Heart left ventricle (tissue), 13 donors: Measurements from ENCODE around the gene DOCK3.

Experiments
- CTCF ChIP-seq, 12 donors: fragments of 200-600 bp; sonication (generic) in 4 of 12; IDR thresholded peaks; one replicate each; pipeline versions ENCODE4 v1.5.0 to v1.8.0; 2018 to 2022; ENCODE audit warnings: antibody characterized with exemption in 12 of 12, mild to moderate bottlenecking in 5 of 12
- POLR2A ChIP-seq, 2 donors: fragments of 450-650 bp; IDR thresholded peaks; one replicate each; pipeline ENCODE4 v1.6.1; 2017; ENCODE audit warnings: antibody characterized with exemption in 2 of 2, mild to moderate bottlenecking in 2 of 2, moderate library complexity in 2 of 2
- donor health status: ischemic (EF 13 %, LVEDD 7.1; RV severe dilation, severe dysfunction).
- donor health status: DM: no; HTN: yes; CAD: no.
- donor health status: DM: no; HTN: no; CAD: no.
- donor health status: ischemic (EF 25% LVEDD 6.9; RV normal size, moderate dysfunction).
- donor health status: ischemic (EF 25% LVEDD 5.7; RV mildly dilated, moderate dysfunction).
- donor health status: ischemic (EF 35%, LVEDD 5.7; RV mildly dilated, moderate dysfunction).
- donor health status: nonischemic (EF 11% LVEDD 7.7; RV severe dilation, severe dysfunction).
- donor health status: DM: yes; HTN: yes; CAD: no.
- donor health status: PGD.
- donor health status: ischemic (EF 29% LVEDD 5.4; RV normal size, mild dysfunction).
- donor health status: nonischemic (EF 23%, LVEDD 6.1; RV moderate dilation, normal function).

DNA sequence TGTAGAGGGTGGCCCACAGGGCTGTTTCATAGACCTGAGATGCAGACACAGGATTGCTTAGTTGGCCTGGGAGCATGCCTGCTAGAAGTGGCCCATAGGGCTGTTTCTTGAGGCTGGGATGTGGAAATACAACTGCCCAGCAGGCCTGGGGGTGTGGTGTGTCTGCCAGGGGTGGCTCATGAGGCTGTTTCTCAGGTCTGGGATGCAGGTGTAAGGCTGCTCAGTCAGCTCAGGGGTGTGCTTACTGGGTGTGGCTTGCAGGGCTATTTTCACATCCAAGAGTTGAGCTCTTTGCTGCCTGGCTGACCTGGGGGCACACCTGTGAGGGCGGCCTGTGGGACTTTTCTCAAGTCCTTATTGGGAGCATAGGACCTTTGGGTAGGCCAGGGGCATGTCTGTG is 131.3 kb downstream of the DOCK3 start:
- TF ChIP-seq CTCF (IDR thresholded peaks at IDR 0.05), result no peak
- TF ChIP-seq POLR2A (IDR thresholded peaks at IDR 0.05), result no peak
